Measurements from ENCODE around the gene RABEP1.
"Not testable (repeated sequence)": the region's sequence is repeated elsewhere in the genome, so short reads cannot be mapped to it uniquely, and the experiment has no call there.

Gene RABEP1

DNA sequence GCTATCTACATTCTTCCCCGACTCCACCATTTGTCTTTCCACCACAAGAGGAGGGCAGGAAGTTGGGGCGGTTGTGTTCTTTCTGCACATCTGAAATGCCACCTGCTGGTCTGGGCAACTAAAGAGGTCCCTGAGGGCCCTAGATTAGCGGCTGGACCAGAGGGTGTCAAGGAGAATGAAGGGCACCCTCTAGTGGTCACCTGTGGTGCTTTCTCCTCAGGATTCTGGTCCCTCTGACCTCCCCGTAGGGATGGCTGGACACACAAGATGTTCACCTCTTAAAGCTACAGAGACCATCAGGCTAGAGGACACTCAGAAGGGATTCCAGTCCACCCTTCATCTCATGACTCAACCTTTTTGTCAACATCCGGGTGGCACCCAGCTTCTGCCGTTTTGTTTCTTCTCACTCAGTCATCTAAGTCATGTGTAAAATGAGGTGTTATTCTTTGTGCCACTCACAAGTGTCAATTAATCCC is 44.5 kb upstream of the RABEP1 start:
- Histone ChIP-seq H3K79me1 (ENCODE audit: low read length) (no peaks in the 10 kb centered on the region), H3K56ac (ENCODE audit: low read length) (no peak overlapping the region), H3K9ac (ENCODE audit: low read length) (no peak overlapping the region), H3K4me3 (ENCODE audit: low read length) (no peak overlapping the region), H3K23ac (ENCODE audit: low read length) (no peak overlapping the region), H3K4me1 (ENCODE audit: control insufficient read depth, low read depth, low read length) (no peaks in the 10 kb centered on the region), H2BK120ac (ENCODE audit: low read depth, low read length) (no peak overlapping the region), H4K5ac (ENCODE audit: low read length) (no peak overlapping the region), H3K27me3 (ENCODE audit: insufficient read depth, low read length, poor library complexity) (no peaks in the 10 kb centered on the region), H4K8ac (ENCODE audit: low read depth, low read length) (no peak overlapping the region), H3K27ac (ENCODE audit: low read depth, low read length) (no peak overlapping the region), H3K36me3 (ENCODE audit: control insufficient read depth, insufficient read depth, low read length) (no peaks in the 10 kb centered on the region), H3K79me2 (ENCODE audit: control insufficient read depth, insufficient read depth, low read length) (no peaks in the 10 kb centered on the region), H2BK15ac (replicated peaks; ENCODE audit: low read depth) (no peak overlapping the region), H3K18ac (ENCODE audit: low read length) (no peak overlapping the region), H3K4ac (ENCODE audit: low read depth, low read length) (no peak overlapping the region), H3K4me2 (ENCODE audit: low read length) (no peak overlapping the region), H2BK5ac (ENCODE audit: low read length) (no peak overlapping the region), H2AK5ac (ENCODE audit: low read length) (no peak overlapping the region)
- peak; percentile 88 for DNase-seq
- no CpG with 5 or more reads among the region's 6 CpGs for WGBS (ENCODE audit: extremely low coverage, insufficient coverage, low lambda C conversion rate)

DNA sequence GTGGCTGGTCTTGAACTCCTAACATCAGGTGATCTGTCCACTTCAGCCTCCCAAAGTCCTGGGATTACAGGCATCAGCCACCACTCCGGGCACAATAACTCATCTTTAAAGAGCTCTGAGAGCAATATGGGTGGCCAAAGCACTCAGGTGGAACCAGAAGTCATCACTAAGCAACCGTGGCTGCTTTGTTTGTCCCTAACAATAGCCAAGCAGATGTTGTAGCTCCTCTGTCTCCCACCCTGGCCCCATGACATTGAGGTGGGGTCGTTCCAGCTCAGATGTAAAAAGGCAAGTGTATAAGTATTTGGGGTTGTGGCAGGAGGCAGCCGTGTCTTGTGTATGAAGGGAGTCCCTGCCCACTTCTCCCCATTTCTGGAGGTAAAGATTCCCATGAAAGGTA is 43.8 kb upstream of the RABEP1 start:
- no peak overlapping the region for H3K4me2 ChIP-seq (ENCODE audit: low read length)
- H3K4ac ChIP-seq (ENCODE audit: low read depth, low read length): no peak overlapping the region
- no peaks in the 10 kb centered on the region for H3K27me3 ChIP-seq (ENCODE audit: insufficient read depth, low read length, poor library complexity)
- WGBS (ENCODE audit: extremely low coverage, insufficient coverage, low lambda C conversion rate): no CpG with 5 or more reads among the region's 4 CpGs
- H2BK120ac ChIP-seq (ENCODE audit: low read depth, low read length): no peak overlapping the region
- H3K4me3 ChIP-seq (ENCODE audit: low read length): no peak overlapping the region
- no peak overlapping the region for H3K27ac ChIP-seq (ENCODE audit: low read depth, low read length)
- H3K9ac ChIP-seq (ENCODE audit: low read length): no peak overlapping the region
- no peaks in the 10 kb centered on the region for H3K79me2 ChIP-seq (ENCODE audit: control insufficient read depth, insufficient read depth, low read length)
- DNase-seq: no peak
- no peaks in the 10 kb centered on the region for H3K4me1 ChIP-seq (ENCODE audit: control insufficient read depth, low read depth, low read length)
- H3K18ac ChIP-seq (ENCODE audit: low read length): no peak overlapping the region
- H3K36me3 ChIP-seq (ENCODE audit: control insufficient read depth, insufficient read depth, low read length): no peaks in the 10 kb centered on the region
- H2BK15ac ChIP-seq (replicated peaks; ENCODE audit: low read depth): no peak overlapping the region
- no peak overlapping the region for H2BK5ac ChIP-seq (ENCODE audit: low read length)
- no peak overlapping the region for H3K56ac ChIP-seq (ENCODE audit: low read length)
- no peak overlapping the region for H3K23ac ChIP-seq (ENCODE audit: low read length)
- no peak overlapping the region for H2AK5ac ChIP-seq (ENCODE audit: low read length)
- H4K5ac ChIP-seq (ENCODE audit: low read length): no peak overlapping the region
- H3K79me1 ChIP-seq (ENCODE audit: low read length): no peaks in the 10 kb centered on the region
- H4K8ac ChIP-seq (ENCODE audit: low read depth, low read length): no peak overlapping the region

DNA sequence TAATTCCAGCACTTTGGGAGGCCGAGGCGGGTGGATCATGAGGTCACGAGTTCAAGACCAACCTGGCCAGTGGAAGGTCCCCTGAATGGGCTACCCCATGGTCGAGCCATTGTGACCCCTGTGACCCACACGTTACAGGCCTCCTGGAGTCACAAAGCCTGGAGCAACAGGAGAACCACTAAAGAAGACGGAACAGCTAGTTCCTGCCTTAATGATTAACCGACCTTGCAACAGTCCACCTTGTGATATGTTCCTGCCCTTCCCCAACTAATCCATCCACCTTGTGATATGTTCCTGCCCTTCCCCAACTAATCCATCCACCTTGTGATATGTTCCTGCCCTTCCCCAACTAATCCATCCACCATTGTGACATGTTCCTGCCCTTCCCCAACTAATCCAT is 42.3 kb upstream of the RABEP1 start:
- H3K4me1 ChIP-seq (ENCODE audit: control insufficient read depth, low read depth, low read length); H4K8ac ChIP-seq (ENCODE audit: low read depth, low read length); H3K56ac ChIP-seq (ENCODE audit: low read length); H3K4ac ChIP-seq (ENCODE audit: low read depth, low read length); H4K5ac ChIP-seq (ENCODE audit: low read length); DNase-seq; H3K4me3 ChIP-seq (ENCODE audit: low read length); H3K79me1 ChIP-seq (ENCODE audit: low read length); H2AK5ac ChIP-seq (ENCODE audit: low read length); H3K79me2 ChIP-seq (ENCODE audit: control insufficient read depth, insufficient read depth, low read length); H2BK120ac ChIP-seq (ENCODE audit: low read depth, low read length); H3K23ac ChIP-seq (ENCODE audit: low read length); H3K18ac ChIP-seq (ENCODE audit: low read length); H3K4me2 ChIP-seq (ENCODE audit: low read length); H3K27ac ChIP-seq (ENCODE audit: low read depth, low read length); H3K36me3 ChIP-seq (ENCODE audit: control insufficient read depth, insufficient read depth, low read length); H3K9ac ChIP-seq (ENCODE audit: low read length); H3K27me3 ChIP-seq (ENCODE audit: insufficient read depth, low read length, poor library complexity); H2BK5ac ChIP-seq (ENCODE audit: low read length); H2BK15ac ChIP-seq (replicated peaks; ENCODE audit: low read depth): not testable (repeated sequence)
- no CpG with 5 or more reads among the region's 7 CpGs for WGBS (ENCODE audit: extremely low coverage, insufficient coverage, low lambda C conversion rate)

DNA sequence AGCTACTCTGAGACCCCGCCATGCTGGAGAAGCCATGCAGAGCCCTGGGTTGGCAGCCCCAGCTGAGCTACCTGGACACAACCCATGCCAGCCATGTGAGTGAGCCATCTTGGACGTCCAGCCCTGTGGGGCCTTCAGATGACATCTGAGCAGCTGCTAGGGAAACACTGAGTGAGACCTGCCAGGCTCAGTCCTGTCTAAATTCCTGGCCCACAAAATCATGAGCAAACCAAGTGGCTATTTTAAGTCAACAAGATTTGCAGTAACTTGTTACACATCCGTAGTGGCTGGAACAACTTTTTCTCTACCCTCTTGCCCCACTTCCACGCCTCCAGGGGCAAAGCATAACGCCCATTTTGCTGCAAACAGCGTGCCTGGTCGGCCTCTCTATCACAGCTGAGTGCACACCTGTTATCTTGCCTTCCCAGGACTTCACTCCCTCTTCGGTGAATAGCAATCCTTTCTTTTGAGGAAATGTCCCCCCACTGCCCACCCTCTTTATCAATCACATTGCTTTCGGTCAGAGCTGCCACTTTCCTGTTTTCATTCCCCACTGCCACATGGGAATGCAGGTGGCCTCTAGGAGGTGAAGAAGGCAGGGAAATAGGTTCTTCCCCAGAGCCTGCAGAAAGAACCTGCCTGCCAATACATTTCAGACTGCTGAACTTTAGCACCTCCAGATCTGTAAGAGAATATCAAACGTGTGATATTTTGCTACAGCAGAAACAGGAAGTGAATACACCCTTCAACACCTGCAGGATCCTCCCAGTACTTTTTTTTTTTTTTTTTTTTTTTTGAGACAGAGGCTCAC is 40.0 kb upstream of the RABEP1 start:
- Histone ChIP-seq H3K23ac (ENCODE audit: low read length) (no peak overlapping the region), H4K5ac (ENCODE audit: low read length) (no peak overlapping the region), H3K79me1 (ENCODE audit: low read length) (no peaks in the 10 kb centered on the region), H3K27me3 (ENCODE audit: insufficient read depth, low read length, poor library complexity) (no peaks in the 10 kb centered on the region), H2AK5ac (ENCODE audit: low read length) (no peak overlapping the region), H3K27ac (ENCODE audit: low read depth, low read length) (no peak overlapping the region), H3K79me2 (ENCODE audit: control insufficient read depth, insufficient read depth, low read length) (no peaks in the 10 kb centered on the region), H3K4me3 (ENCODE audit: low read length) (no peak overlapping the region), H2BK15ac (replicated peaks; ENCODE audit: low read depth) (no peak overlapping the region), H3K4me1 (ENCODE audit: control insufficient read depth, low read depth, low read length) (no peaks in the 10 kb centered on the region), H3K56ac (ENCODE audit: low read length) (no peak overlapping the region), H3K4ac (ENCODE audit: low read depth, low read length) (no peak overlapping the region), H4K8ac (ENCODE audit: low read depth, low read length) (no peak overlapping the region), H2BK5ac (ENCODE audit: low read length) (no peak overlapping the region), H3K4me2 (ENCODE audit: low read length) (no peak overlapping the region), H3K36me3 (ENCODE audit: control insufficient read depth, insufficient read depth, low read length) (no peaks in the 10 kb centered on the region), H2BK120ac (ENCODE audit: low read depth, low read length) (no peak overlapping the region), H3K18ac (ENCODE audit: low read length) (no peak overlapping the region), H3K9ac (ENCODE audit: low read length) (no peak overlapping the region)
- no peak for DNase-seq
- WGBS (ENCODE audit: extremely low coverage, insufficient coverage, low lambda C conversion rate): no CpG with 5 or more reads among the region's 10 CpGs

DNA sequence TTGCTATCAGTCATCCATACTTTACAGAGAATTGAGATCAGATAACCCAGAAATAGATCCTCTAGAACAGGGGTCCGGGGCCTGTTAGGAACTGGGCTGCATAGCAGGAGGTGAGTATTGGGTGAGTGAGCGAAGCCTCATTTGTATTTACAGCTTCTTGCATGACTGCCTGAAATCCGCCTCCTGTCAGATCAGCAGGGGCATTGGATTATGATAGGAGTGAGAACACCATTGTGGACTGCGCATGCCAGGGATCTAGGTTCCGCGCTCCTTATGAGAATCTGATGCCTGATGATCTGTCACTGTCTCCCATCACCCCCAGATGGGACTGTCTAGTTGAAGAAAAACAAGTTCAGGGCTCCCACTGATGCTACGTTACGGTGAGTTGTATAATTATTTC is 34.5 kb upstream of the RABEP1 start:
- no peak overlapping the region for H4K8ac ChIP-seq (ENCODE audit: low read depth, low read length)
- H2BK120ac ChIP-seq (ENCODE audit: low read depth, low read length): no peak overlapping the region
- H3K4me3 ChIP-seq (ENCODE audit: low read length): no peak overlapping the region
- no peak overlapping the region for H3K27ac ChIP-seq (ENCODE audit: low read depth, low read length)
- WGBS (ENCODE audit: extremely low coverage, insufficient coverage, low lambda C conversion rate): no CpG with 5 or more reads among the region's 8 CpGs
- H3K18ac ChIP-seq (ENCODE audit: low read length): no peak overlapping the region
- no peak overlapping the region for H3K4ac ChIP-seq (ENCODE audit: low read depth, low read length)
- no peak overlapping the region for H2AK5ac ChIP-seq (ENCODE audit: low read length)
- H3K9ac ChIP-seq (ENCODE audit: low read length): no peak overlapping the region
- H3K36me3 ChIP-seq (ENCODE audit: control insufficient read depth, insufficient read depth, low read length): no peaks in the 10 kb centered on the region
- no peak overlapping the region for H3K56ac ChIP-seq (ENCODE audit: low read length)
- no peak overlapping the region for H3K4me2 ChIP-seq (ENCODE audit: low read length)
- no peaks in the 10 kb centered on the region for H3K27me3 ChIP-seq (ENCODE audit: insufficient read depth, low read length, poor library complexity)
- H3K79me2 ChIP-seq (ENCODE audit: control insufficient read depth, insufficient read depth, low read length): no peaks in the 10 kb centered on the region
- H4K5ac ChIP-seq (ENCODE audit: low read length): no peak overlapping the region
- no peak overlapping the region for H3K23ac ChIP-seq (ENCODE audit: low read length)
- H3K4me1 ChIP-seq (ENCODE audit: control insufficient read depth, low read depth, low read length): no peaks in the 10 kb centered on the region
- no peak overlapping the region for H2BK15ac ChIP-seq (replicated peaks; ENCODE audit: low read depth)
- H3K79me1 ChIP-seq (ENCODE audit: low read length): no peaks in the 10 kb centered on the region
- no peak overlapping the region for H2BK5ac ChIP-seq (ENCODE audit: low read length)
- DNase-seq: no peak
